ENCODE measurements around the gene EHMT1. TPM values are rescaled to one million over a fixed set of nuclear protein-coding genes. Genes with fewer than 3 reads are reported as not detected.

EHMT1 gene
- total and polyA plus RNA-seq, 2 experiments from 2014 or later = 162 to 177 TPM

GRCh38 chr9:137603879-137604278 is 14.9 kb upstream of the EHMT1 start:
- H3K27ac Mint-ChIP-seq = no peak overlapping the region
- Histone ChIP-seq H3F3A (replicated peaks; ENCODE audit: low read depth) (0 out of 2 replicates have a peak, but pooled peaks cover 11% of the 10 kb centered on the region), H3K27ac (ENCODE audit: low read depth) (no peak overlapping the region), H3K4me2 (peak overlapping the region; percentile 84; the same call in 1 of the 2 replicates), H3K4me3 (peak overlapping the region; percentile 59), H3K79me2 (replicated peaks; ENCODE audit: insufficient read depth) (peaks cover 7% of the 10 kb centered on the region; the same call in 1 of the 2 replicates), H3K36me3 (ENCODE audit: insufficient read depth) (no peaks in the 10 kb centered on the region), H2AFZ (peak overlapping the region; percentile 63; the same call in 1 of the 2 replicates), H3K4me1 (ENCODE audit: insufficient read depth) (peaks cover 6% of the 10 kb centered on the region; the same call in 1 of the 2 replicates), H4K20me1 (replicated peaks; ENCODE audit: insufficient read depth) (peaks cover 5% of the 10 kb centered on the region; the same call in 1 of the 2 replicates), H3K27me3 (ENCODE audit: insufficient read depth) (peaks cover 6% of the 10 kb centered on the region), H3K9me2 (ENCODE audit: insufficient read depth) (no peaks in the 10 kb centered on the region)
- no peaks in the 10 kb centered on the region; the same call in 2 of the 3 replicates for H3K9me3 Mint-ChIP-seq
- DNase-seq (ENCODE audit: low spot score) (no peak), ATAC-seq (no peak)
- peaks cover 18% of the 10 kb centered on the region for H3K4me1 Mint-ChIP-seq
- peak overlapping the region; percentile 68 for H3K4me3 Mint-ChIP-seq
- TF ChIP-seq REST (IDR thresholded peaks at IDR 0.05; ENCODE audit: unreplicated experiment) (no peak), ZNF114 (CRISPR knock-in tag; IDR thresholded peaks at IDR 0.05) (no peak), STAT1 (IDR thresholded peaks at IDR 0.05; ENCODE audit: unreplicated experiment) (no peak), CTCF (conservative IDR thresholded peaks at IDR 0.05; ENCODE audit: low read depth in 2 of 2) (no peak), JUNB (IDR thresholded peaks at IDR 0.05; ENCODE audit: unreplicated experiment) (no peak), EZH2phosphoT487 (IDR thresholded peaks at IDR 0.05; ENCODE audit: unreplicated experiment) (no peak), EZH2 (IDR thresholded peaks at IDR 0.05; ENCODE audit: low read depth, unreplicated experiment) (no peak), NANOG (IDR thresholded peaks at IDR 0.05; ENCODE audit: borderline replicate concordance) (no peak), ZNF462 (CRISPR knock-in tag; IDR thresholded peaks at IDR 0.05) (no peak), ETS1 (IDR thresholded peaks at IDR 0.05) (no peak), CREB1 (CRISPR knock-in tag; IDR thresholded peaks at IDR 0.05; ENCODE audit: low read depth) (no peak), ZNF331 (CRISPR knock-in tag; IDR thresholded peaks at IDR 0.05; ENCODE audit: low read depth) (no peak), POLR2AphosphoS5 (IDR thresholded peaks at IDR 0.05; ENCODE audit: low read depth) (no peak)
- no peaks in the 10 kb centered on the region; the same call in 2 of the 3 replicates for H3K36me3 Mint-ChIP-seq (ENCODE audit: low read depth)
- H3K27me3 Mint-ChIP-seq (ENCODE audit: insufficient read depth, low read depth, poor library complexity) = peaks cover 18% of the 10 kb centered on the region
